Stimulated activated CD4-positive, alpha-beta T cell treated with anti-CD3 and anti-CD28 coated beads, Interleukin-12 subunit alpha, Interleukin-12 subunit beta, amount 100 ng/mL, for 24 hours (primary cell): ENCODE measurements around the gene SLC13A5.
"Not testable (repeated sequence)": the region's sequence is repeated elsewhere in the genome, so short reads cannot be mapped to it uniquely, and the experiment has no call there.

ENCODE experiments used
- DNase-seq, 2 experiments: peaks; one replicate each; pipeline ENCODE4 v3.0.0-alpha.2; 2020; ENCODE audit warnings: low read depth in 2 of 2

The SLC13A5 gene

GRCh38 chr17:6711081-6711674 lies 2.0 kb downstream of the SLC13A5 start:
- no peak for DNase-seq

DNA sequence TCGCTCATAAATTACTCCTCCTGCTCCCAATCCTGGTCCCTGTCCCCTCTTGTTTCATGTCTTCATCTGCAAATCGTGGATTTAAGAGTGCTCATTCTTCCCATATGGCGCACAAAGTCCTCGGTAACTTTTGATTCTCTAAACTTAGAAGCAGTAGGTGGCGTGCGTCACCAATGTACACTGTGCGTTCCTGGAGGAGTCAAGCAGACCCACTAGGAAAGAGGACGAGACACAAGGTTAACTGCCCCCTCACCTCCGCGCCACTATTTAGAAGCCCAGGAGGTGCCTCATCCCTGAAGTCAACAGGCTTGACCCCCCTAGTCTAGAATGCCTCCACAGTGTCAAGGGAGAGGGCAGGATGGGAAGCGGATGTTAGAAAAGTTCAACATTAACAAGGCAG lies 2.9 kb downstream of the SLC13A5 start:
- DNase-seq: no peak

DNA sequence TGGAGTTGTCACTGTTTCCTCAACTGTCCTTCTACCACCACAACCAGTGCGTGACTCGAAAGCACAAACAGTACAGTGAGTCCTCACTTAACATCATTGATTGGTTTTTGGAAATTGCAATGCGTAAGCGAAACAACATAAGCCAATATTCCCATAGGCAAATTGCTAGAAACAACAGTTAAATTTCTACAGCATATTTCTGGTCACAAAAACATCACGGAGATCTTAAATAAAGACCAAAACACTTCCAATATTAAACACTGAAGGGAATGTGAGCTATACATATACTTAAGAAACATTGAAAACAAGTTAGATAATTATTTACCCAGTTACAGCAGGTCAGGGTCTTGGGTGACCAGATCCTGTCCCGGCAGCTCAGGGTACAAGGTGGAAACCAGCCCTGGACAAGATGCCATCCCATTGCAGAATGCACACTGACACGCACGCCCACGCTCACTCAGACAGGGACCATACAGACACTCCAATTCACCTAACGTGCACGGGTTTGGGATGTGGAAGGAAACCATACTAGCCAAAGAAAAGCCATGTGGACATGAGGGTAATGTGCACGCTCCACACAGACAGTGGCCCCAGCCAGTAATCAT lies 4.7 kb downstream of the SLC13A5 start:
- DNase-seq: no peak

GRCh38 chr17:6706996-6707395 lies 6.2 kb downstream of the SLC13A5 start:
- no peak for DNase-seq

GRCh38 chr17:6706499-6706898 lies 6.7 kb downstream of the SLC13A5 start:
- no peak for DNase-seq

DNA sequence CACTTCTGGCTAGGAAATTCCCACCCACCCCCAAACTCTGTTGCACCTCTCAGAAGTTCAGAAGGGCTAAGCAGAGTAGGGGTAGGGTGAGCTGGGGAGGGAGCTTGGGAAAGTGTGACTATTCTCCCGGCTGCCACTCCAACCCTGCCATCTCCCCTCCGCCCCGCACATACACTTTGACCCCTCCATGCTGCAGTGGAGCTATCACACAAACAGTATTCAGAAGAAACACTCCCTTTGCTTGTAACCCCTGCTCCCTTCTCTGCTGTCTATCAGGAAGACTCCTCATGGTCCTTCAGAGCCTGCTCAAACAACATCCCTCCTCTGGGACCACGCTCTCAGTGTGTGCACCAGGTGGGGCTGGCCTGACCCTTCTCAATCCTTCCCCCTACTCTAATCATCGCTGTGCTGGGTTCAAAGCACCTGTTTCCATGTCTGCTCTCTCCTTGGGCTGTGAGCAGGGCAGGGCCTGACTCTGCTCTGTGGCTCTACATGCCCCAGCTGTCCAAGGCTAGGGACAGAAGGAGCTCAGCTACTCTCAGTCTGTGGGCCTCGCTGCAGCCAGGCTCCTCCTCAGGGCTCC lies 8.6 kb downstream of the SLC13A5 start:
- no peak for DNase-seq

- DNase-seq: no peak
These were observed 9.4 kb downstream of the SLC13A5 start for GRCh38 chr17:6703751-6704150.

DNA sequence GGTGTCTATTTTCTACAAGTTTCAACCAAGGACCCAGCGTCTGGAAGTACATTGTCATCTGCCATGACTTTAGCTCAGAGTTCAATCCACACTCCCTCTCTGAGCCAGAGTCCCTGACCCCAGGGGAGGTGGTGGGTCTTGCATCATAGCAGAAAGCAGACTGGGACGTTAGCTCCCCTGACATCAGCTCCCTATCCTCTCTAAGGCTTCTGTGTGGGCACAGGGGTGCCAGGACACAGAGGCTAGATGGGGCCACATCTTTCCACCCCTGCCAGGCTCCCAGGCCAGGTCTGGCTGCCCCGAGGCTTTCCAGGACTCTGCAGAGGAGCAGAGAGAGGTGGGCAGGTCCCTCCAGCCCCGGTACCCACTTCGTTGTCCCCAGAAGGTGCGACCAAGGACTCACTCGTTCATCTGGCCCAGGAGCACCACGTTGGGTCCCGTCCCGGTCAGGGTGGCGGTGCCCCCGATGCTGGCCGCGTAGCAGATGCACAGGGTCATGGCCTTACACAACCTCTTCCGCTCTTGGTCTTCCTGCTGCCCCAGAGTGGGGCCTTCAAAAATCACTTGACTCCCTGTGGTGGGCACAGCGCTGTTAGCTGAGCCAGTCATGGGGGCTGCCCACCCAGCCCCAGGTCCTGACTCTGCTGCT lies 10.5 kb downstream of the SLC13A5 start:
- DNase-seq: no peak

DNA sequence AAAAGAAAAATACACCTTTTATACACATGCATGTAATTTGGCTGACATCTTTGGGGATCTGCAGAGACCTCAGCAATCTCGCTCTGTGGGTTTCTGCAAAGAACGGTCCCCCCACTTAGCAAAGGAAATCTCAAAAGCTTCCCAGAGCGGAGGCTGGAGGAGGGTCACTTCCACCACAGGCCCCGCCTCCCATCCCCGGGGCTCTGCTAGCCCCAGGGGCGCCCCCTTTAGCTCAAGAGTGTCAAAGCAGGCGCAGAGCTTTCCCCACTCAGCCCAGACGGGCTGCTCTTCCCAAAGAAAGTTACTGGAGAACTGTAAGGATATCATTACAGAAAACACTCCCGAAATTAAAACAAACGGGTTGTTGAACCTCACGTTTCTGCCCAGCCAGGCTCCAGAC lies 11.4 kb downstream of the SLC13A5 start:
- peak in 1 of 2 experiments; percentile 36 for DNase-seq

DNA sequence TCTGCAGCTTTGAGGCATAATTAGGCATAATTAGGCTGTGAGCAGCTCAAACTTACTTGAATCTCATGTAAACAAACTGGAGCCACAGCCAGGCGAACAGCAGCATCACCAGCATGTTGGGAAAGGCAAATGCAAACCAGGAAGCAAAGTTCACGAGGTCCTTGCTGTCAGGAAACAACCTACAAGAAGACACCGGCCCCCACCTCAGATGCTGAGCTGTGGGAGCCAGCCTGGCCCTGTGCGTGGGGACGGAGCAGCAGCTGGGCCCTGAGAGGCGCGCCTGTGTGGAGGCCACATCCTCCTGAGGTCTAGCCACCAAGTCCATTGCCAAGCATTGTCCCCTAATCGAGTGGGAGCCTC lies 12.2 kb downstream of the SLC13A5 start:
- no peak for DNase-seq

DNA sequence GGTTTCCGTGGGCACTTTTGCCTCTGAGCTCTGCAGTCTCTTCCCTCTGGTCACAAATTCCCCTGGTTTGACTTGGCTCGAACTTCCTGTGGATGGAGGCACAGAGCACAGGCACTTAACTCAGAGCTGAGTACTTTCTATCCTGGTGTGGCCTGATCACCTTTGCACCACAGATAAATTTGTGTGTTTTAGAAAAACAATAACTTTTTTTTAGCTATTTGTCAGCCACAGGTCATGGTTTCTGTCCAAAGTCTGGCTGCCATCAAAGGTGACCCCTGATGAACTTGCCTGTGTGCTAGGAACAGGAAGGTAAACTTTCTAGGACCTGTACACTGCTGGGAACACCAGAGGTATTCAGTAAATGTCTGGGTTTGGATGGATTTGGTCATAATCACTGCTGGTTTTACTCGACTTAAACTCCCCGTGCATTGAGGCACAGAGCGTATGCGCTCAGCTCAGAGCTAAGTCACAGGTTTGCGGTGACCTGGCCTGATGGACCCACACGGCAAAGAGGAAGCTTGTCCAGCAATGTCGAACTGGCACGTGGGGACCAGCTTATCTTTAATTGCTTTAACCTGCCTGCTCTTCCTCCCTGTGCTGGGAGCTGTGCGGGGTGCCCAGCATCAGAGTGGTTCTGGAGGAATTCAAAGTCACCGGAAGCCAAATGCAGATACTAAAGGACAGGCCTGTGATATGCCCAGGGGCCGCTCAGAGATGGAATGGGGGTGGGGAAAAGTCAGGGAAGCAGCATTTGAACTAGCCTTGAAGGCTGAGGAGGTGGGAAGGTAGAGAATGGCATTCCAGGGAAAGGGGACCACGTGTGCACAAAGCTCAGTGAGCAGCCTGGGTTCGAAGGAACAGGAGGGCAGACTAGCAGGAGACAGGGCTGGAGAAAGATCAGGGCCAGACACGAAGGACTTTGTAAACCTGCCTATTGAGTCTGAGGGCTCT lies 12.9 kb downstream of the SLC13A5 start:
- no peak for DNase-seq

DNA sequence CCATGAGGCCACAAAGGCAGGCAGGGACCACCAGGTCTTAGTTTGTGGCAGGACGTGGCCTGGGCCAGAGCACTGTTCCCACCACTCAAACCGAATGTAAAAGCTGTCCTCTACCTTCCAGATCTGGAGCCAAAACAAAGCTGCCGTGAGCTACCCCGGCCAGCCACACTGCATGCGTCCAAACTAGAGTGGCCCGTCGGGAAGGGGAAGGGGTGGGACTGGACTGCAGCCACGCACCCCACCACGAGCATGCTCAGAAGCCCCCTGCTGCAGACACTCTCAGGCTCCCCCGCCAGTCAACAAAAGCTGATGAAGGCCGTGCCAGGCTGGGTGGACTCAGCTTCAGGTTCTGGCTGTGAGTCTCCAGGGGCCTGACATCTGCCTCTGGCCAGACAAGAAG lies 15.2 kb downstream of the SLC13A5 start:
- no peak for DNase-seq

- no peak for DNase-seq
These were observed 16.3 kb downstream of the SLC13A5 start for GRCh38 chr17:6696906-6697305.

GRCh38 chr17:6695565-6695964 lies 17.6 kb downstream of the SLC13A5 start:
- no peak for DNase-seq

GRCh38 chr17:6695051-6695450 lies 18.1 kb downstream of the SLC13A5 start:
- no peak for DNase-seq

GRCh38 chr17:6691958-6692357 lies 21.2 kb downstream of the SLC13A5 start:
- DNase-seq: not testable (repeated sequence)

- no peak for DNase-seq
These were observed 21.6 kb downstream of the SLC13A5 start for GRCh38 chr17:6691546-6691945.

DNA sequence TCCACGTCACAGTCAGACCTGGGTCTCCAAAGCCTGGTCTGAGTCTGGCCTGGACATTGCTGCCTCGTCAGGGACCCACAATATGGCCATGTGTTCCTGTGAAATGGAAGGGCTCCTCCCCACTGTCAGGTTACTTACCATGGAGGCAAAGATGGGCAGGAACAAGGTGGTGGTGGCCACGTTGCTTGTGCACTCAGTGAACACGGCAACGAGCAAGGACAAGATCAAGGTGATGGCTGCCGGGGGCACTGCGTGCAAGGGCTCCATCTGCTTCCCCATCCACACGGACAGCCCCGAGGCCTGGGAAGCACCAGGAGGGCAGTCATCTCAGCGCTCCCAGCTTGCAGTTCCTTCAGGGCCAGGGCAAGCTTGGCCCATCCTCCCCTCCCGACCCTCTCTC lies 22.5 kb downstream of the SLC13A5 start:
- DNase-seq: no peak

DNA sequence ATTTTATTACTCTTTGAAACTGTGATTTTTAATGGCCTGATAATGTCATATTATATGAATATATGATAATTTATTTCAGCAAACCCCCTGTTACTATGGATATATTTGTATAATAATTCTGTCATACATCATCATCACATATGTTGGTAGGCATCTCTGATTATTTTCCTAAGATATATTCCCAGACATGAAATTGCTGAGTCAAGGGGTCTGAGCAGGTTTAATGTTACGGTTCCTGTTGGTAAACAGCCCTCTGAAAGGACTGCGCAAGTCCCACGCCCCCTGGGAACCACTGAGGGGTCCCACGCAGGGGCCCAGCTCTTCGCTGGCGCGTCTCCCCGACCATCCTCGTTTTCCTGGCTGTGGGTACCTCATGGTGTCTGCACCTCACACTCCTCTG lies 24.2 kb downstream of the SLC13A5 start:
- no peak for DNase-seq

DNA sequence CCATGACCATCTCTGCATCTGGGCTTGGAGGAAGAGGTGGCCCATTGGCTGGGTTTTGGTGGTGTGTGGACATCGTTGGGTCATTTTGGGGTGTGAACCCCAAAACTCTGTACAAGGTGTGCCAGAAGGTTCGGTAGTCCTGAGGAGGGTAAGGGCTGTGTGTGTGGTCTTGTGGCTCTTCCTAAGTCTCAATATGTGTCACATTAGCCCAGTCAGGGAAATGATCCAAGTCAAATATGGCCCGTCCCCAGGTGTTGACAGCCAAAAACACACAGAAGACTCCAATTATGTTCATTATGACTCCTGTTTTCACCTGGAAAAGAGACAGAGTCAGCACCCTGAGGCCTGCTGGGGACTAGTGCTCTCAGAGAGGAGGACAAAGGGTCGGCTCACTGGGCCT lies 27.1 kb downstream of the SLC13A5 start:
- DNase-seq: no peak

GRCh38 chr17:6684881-6685767 lies 28.0 kb downstream of the SLC13A5 start:
- no peak for DNase-seq
